IMR-90 (cell line): Measurements from ENCODE around the gene CAMK2B. TPM values are rescaled to one million over a fixed set of nuclear protein-coding genes. Genes with fewer than 3 reads are reported as not detected.

Experiments used
- ATAC-seq: fragments of 200-7000 bp; cut with Tn5 transposase; 2 replicates; pipeline ENCODE4 v1.9.1; 2020; ENCODE audit warnings: low read depth, mild to moderate bottlenecking, moderate library complexity
- BruUV-seq: library from RNA; stranded (reverse); fragments of 400-500 nt; replicated peaks from 2 replicates; lab custom pipeline; 2021; lab: Mats Ljungman, UMichigan
- CTCF ChIA-PET: fragments of 300-600 bp; formaldehyde crosslinking; extraction: SDS; loops from one replicate; lab custom pipeline; 2021; ENCODE audit warnings: antibody characterized with exemption; lab: Yijun Ruan, JAX
- POLR2A ChIA-PET: fragments of 300-600 bp; sonication (Branson Sonifier 250); formaldehyde crosslinking; loops from one replicate; lab custom pipeline; 2022; ENCODE audit warnings: antibody characterized with exemption; ENCODE audit not compliant: unreplicated experiment; lab: Charles Lee
- DNase-seq: peaks from one replicate; pipeline ENCODE4 v3.0.0; 2013
- H2AFZ ChIP-seq: replicated peaks from 2 replicates; pipeline ENCODE3; 2013; ENCODE audit warnings: low read length, mild to moderate bottlenecking; ENCODE audit not compliant: poor library complexity
- H2AK5ac ChIP-seq: 2 replicates; pipeline ENCODE4 v1.6.1; 2013; ENCODE audit warnings: low read depth, low read length, inconsistent platforms
- H2AK9ac ChIP-seq: replicated peaks from 2 replicates; pipeline ENCODE3; 2013; ENCODE audit warnings: mild to moderate bottlenecking, low read depth, low read length, moderate library complexity; ENCODE audit not compliant: poor library complexity
- H2BK120ac ChIP-seq: 2 replicates; pipeline ENCODE4 v1.6.1; 2013; ENCODE audit warnings: low read depth, low read length, inconsistent platforms
- H2BK15ac ChIP-seq: 3 replicates; pipeline ENCODE4 v1.6.1; 2013; ENCODE audit warnings: low read depth, low read length, inconsistent platforms
- H2BK20ac ChIP-seq: 2 replicates; pipeline ENCODE4 v1.6.1; 2013; ENCODE audit warnings: low read depth, mild to moderate bottlenecking, inconsistent platforms, low read length, moderate library complexity
- H2BK5ac ChIP-seq: 2 replicates; pipeline ENCODE4 v1.6.1; 2013; ENCODE audit warnings: mild to moderate bottlenecking, low read depth, low read length, inconsistent platforms; ENCODE audit not compliant: poor library complexity, severe bottlenecking
- H3K14ac ChIP-seq: replicated peaks from 2 replicates; pipeline ENCODE4 v1.6.1; 2013; ENCODE audit warnings: low read depth, low read length, inconsistent platforms
- H3K18ac ChIP-seq: 2 replicates; pipeline ENCODE4 v1.6.1; 2013; ENCODE audit warnings: low read depth, low read length, control low read depth
- H3K23ac ChIP-seq: 2 replicates; pipeline ENCODE4 v1.6.1; 2013; ENCODE audit warnings: low read depth, low read length, inconsistent platforms
- H3K27ac ChIP-seq: 2 replicates; pipeline ENCODE4 v1.5.1; 2013; ENCODE audit warnings: mild to moderate bottlenecking, control low read depth, low read length; ENCODE audit not compliant: insufficient read depth
- H3K27me3 ChIP-seq: 2 replicates; pipeline ENCODE4 v1.6.1; 2013; ENCODE audit warnings: low read length; ENCODE audit not compliant: control insufficient read depth, insufficient read depth
- H3K36me3 ChIP-seq: 2 replicates; pipeline ENCODE4 v1.6.1; 2013; ENCODE audit warnings: low read length, mixed read lengths; ENCODE audit not compliant: control insufficient read depth, insufficient read depth
- H3K4ac ChIP-seq: 2 replicates; pipeline ENCODE4 v1.6.1; 2013; ENCODE audit warnings: low read depth, low read length, inconsistent platforms
- H3K4me1 ChIP-seq: 2 replicates; pipeline ENCODE4 v1.6.1; 2013; ENCODE audit warnings: low read length, mixed read lengths; ENCODE audit not compliant: control insufficient read depth, insufficient read depth
- H3K4me2 ChIP-seq: 2 replicates; pipeline ENCODE4 v1.6.1; 2013; ENCODE audit warnings: low read depth, mild to moderate bottlenecking, control low read depth, low read length, moderate library complexity
- H3K4me3 ChIP-seq: 2 replicates; pipeline ENCODE4 v1.5.1; 2013; ENCODE audit warnings: low read depth, mild to moderate bottlenecking, control low read depth, low read length, moderate library complexity; ENCODE audit not compliant: insufficient read depth
- H3K56ac ChIP-seq: 2 replicates; pipeline ENCODE4 v1.6.1; 2013; ENCODE audit warnings: low read length, inconsistent platforms; ENCODE audit not compliant: insufficient read depth; ENCODE audit errors: extremely low read depth
- H3K79me1 ChIP-seq, 2 experiments: 2 replicates each; pipeline ENCODE4 v1.6.1; 2013; ENCODE audit warnings: low read length in 2 of 2, inconsistent platforms in 1 of 2, low read depth in 1 of 2
- H3K9ac ChIP-seq: 2 replicates; pipeline ENCODE4 v1.6.1; 2013; ENCODE audit warnings: low read depth, low read length, control low read depth
- H3K9me1 ChIP-seq: 2 replicates; pipeline ENCODE4 v1.6.1; 2013; ENCODE audit warnings: low read length, inconsistent platforms; ENCODE audit not compliant: insufficient read depth
- H3K9me3 ChIP-seq: 2 replicates; pipeline ENCODE4 v1.6.1; 2013; ENCODE audit warnings: low read length; ENCODE audit not compliant: control insufficient read depth, insufficient read depth
- H4K20me1 ChIP-seq: 2 replicates; pipeline ENCODE4 v1.6.1; 2013; ENCODE audit warnings: low read length, inconsistent platforms; ENCODE audit not compliant: insufficient read depth
- H4K5ac ChIP-seq: 2 replicates; pipeline ENCODE4 v1.6.1; 2013; ENCODE audit warnings: mild to moderate bottlenecking, low read depth, low read length, control low read depth
- H4K8ac ChIP-seq, 2 experiments: 2 replicates each; pipeline ENCODE4 v1.6.1; 2013; ENCODE audit warnings: low read depth in 2 of 2, low read length in 2 of 2, control low read depth in 1 of 2, inconsistent platforms in 1 of 2
- H4K91ac ChIP-seq: 2 replicates; pipeline ENCODE4 v1.6.1; 2013; ENCODE audit warnings: low read depth, low read length, inconsistent platforms; ENCODE audit not compliant: insufficient read depth
- CEBPB ChIP-seq: IDR thresholded peaks from 2 replicates; pipeline ENCODE4 v1.6.1; 2012; ENCODE audit warnings: low read depth, low read length, improper control_type of control experiment
- MAFK ChIP-seq: IDR thresholded peaks from 2 replicates; pipeline ENCODE4 v1.6.1; 2012; ENCODE audit warnings: low read depth, low read length, improper control_type of control experiment
- MAZ ChIP-seq: IDR thresholded peaks from 2 replicates; pipeline ENCODE4 v1.6.1; 2012; ENCODE audit warnings: low read depth, mild to moderate bottlenecking, low read length, improper control_type of control experiment, moderate library complexity, borderline replicate concordance
- POLR2A ChIP-seq: IDR thresholded peaks from 2 replicates; pipeline ENCODE4 v1.6.1; 2012; ENCODE audit warnings: mild to moderate bottlenecking, low read depth, low read length
- RFX5 ChIP-seq: IDR thresholded peaks from 2 replicates; pipeline ENCODE4 v1.8.0; 2012; ENCODE audit warnings: low read depth, mild to moderate bottlenecking, low read length, moderate library complexity
- WGBS, 2 experiments: methylation state at CpG; one replicate each; pipeline versions ENCODE4 v1.1.5 to v1.1.7; 2013; ENCODE audit warnings: missing lambda C conversion rate in 2 of 2; ENCODE audit not compliant: insufficient read length in 1 of 2; ENCODE audit errors: extremely low coverage in 2 of 2; 5-methylcytosine and 5-hydroxymethylcytosine counted together
- dilution Hi-C: fragments of 300-500 bp; cut with HindIII; formaldehyde crosslinking; loops from one replicate; pipeline ENCODE4 v1.14.3; 2018; ENCODE audit warnings: low sequenced_read_pairs; ENCODE audit not compliant: unreplicated experiment
- in situ Hi-C: fragments of 300-500 bp; cut with MboI; formaldehyde crosslinking; loops from 3 replicates; pipeline ENCODE4 v1.14.3; 2019; ENCODE audit warnings: low sequenced_read_pairs, inconsistent platforms, mixed read lengths
- intact Hi-C: fragments of 100-400 bp; cut with micrococcal nuclease; formaldehyde crosslinking; loops from 2 replicates; pipeline ENCODE4 v1.10.0; 2022
- polyA plus RNA-seq, 3 experiments: library from polyadenylated mRNA; depleted of rRNA; stranded (reverse); fragments of >200 nt; gene quantifications; 2 replicates each; pipeline ENCODE4 v1.2.3, GENCODE V29; 2012; ENCODE audit warnings: low replicate concordance in 1 of 3
- total RNA-seq: library from RNA; depleted of rRNA; stranded (reverse); fragments of >200 nt; gene quantifications from 2 replicates; pipeline ENCODE4 v1.2.3, GENCODE V29; 2012

CAMK2B gene
- total and polyA plus RNA-seq, 2 of the 4 experiments (the other 2 are of a cell fraction) = 0.18 to 0.36 TPM

DNA sequence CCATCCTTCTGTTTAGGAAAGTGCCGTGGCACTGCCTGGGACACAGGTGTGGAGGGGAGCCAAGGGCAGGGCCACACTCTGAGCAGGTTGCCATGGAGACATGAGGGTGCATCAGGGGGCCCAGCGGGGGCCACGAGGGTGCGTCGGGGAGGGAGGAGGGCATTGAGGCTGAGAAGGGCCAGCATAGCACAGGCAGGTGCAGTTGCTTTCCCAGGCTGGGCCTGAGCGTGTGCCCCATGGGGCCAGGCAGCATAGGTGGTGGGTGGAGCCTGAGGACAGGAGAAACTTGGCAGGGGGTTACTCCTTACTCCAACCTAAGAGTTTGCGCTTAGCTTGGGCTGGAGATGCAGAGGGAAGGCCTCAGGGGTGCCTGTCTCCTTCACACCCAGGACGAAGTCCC is 109.4 kb downstream of the CAMK2B start:
- Histone ChIP-seq H3K4me2 (no peak overlapping the region), H2BK5ac (no peak overlapping the region), H2AK9ac (no peak overlapping the region), H3K4me3 (no peak overlapping the region), H4K20me1 (peaks cover 12% of the 10 kb centered on the region), H2AK5ac (no peak overlapping the region), H3K14ac (no peak overlapping the region), H3K27me3 (no peaks in the 10 kb centered on the region; the same call in 1 of the 2 replicates), H4K5ac (no peak overlapping the region), H3K23ac (no peak overlapping the region), H2BK15ac (no peak overlapping the region), H3K56ac (no peak overlapping the region), H3K4ac (no peak overlapping the region), H3K27ac (no peak overlapping the region), H4K91ac (no peak overlapping the region), H3K9ac (no peak overlapping the region), H2BK120ac (no peak overlapping the region), H2BK20ac (no peak overlapping the region), H3K9me1 (no peaks in the 10 kb centered on the region; the same call in 1 of the 2 replicates), H3K79me1 (no peaks in the 10 kb centered on the region), H3K9me3 (peaks cover 3% of the 10 kb centered on the region), H4K8ac (no peak overlapping the region), H3K4me1 (no peaks in the 10 kb centered on the region), H3K36me3 (peaks cover 28% of the 10 kb centered on the region), H3K18ac (no peak overlapping the region), H2AFZ (no peak overlapping the region)
- ChIA-PET POLR2A (no interaction called here), CTCF (no interaction called here)
- no TSS peak for BruUV-seq
- no CpG with 5 or more reads among the region's 8 CpGs for WGBS, 2 experiments
- intact Hi-C loops = no loop called here
- TF ChIP-seq CEBPB = no peak
- TF ChIP-seq RFX5 = no peak
- no peak for TF ChIP-seq POLR2A
- no peak for TF ChIP-seq MAZ
- TF ChIP-seq MAFK = no peak
- dilution Hi-C loops = no loop called here
- in situ Hi-C loops = no loop called here
- ATAC-seq (no peak), DNase-seq (no peak)
